ENCODE results near the gene FAM83F. TPM values are rescaled to one million over a fixed set of nuclear protein-coding genes. Genes with fewer than 3 reads are reported as not detected.

FAM83F gene
- total RNA-seq, 1 experiment from 2014 or later: 8.1 TPM

GRCh38 chr22:39988386-39989114, 6.2 kb upstream of the FAM83F start:
- H3K4me1 ChIP-seq (replicated peaks; ENCODE audit: insufficient read depth): no peaks in the 10 kb centered on the region
- no peak for TF ChIP-seq EZH2 (IDR thresholded peaks at IDR 0.05; ENCODE audit: low read depth)
- TF ChIP-seq, protein P1, sequence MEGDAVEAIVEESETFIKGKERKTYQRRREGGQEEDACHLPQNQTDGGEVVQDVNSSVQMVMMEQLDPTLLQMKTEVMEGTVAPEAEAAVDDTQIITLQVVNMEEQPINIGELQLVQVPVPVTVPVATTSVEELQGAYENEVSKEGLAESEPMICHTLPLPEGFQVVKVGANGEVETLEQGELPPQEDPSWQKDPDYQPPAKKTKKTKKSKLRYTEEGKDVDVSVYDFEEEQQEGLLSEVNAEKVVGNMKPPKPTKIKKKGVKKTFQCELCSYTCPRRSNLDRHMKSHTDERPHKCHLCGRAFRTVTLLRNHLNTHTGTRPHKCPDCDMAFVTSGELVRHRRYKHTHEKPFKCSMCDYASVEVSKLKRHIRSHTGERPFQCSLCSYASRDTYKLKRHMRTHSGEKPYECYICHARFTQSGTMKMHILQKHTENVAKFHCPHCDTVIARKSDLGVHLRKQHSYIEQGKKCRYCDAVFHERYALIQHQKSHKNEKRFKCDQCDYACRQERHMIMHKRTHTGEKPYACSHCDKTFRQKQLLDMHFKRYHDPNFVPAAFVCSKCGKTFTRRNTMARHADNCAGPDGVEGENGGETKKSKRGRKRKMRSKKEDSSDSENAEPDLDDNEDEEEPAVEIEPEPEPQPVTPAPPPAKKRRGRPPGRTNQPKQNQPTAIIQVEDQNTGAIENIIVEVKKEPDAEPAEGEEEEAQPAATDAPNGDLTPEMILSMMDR (conservative IDR thresholded peaks at IDR 0.05): no peak
- no peak overlapping the region for H2AFZ ChIP-seq
- no peaks in the 10 kb centered on the region for H3K9me3 ChIP-seq (ENCODE audit: insufficient read depth, low read depth)
- no TSS peak for BruUV-seq (replicated peaks)
- no peak overlapping the region for H3K27ac ChIP-seq
- ChIA-PET CTCF (no interaction called here), POLR2A (ENCODE audit: unreplicated experiment) (interaction anchor here (0.7 to 0.8 kb wide), 2 partner anchors 21 to 354 kb away, joined by 3 to 4 read pairs; no protein-coding TSS in a partner anchor)
- DNase-seq: no peak
- H3K9me2 ChIP-seq (ENCODE audit: insufficient read depth): no peaks in the 10 kb centered on the region
- no peak overlapping the region for H3K4me2 ChIP-seq
- intact Hi-C loops (cut with micrococcal nuclease; ENCODE audit: unreplicated experiment): no loop called here
- no peaks in the 10 kb centered on the region for H3K79me2 ChIP-seq (ENCODE audit: low read depth)
- H3F3A ChIP-seq (ENCODE audit: insufficient read depth, low read depth): no peaks in the 10 kb centered on the region
- H3K36me3 ChIP-seq (ENCODE audit: low read depth): no peaks in the 10 kb centered on the region
- H3K4me3 ChIP-seq: no peak overlapping the region
- no peaks in the 10 kb centered on the region; the same call in 1 of the 2 replicates for H4K20me1 ChIP-seq (ENCODE audit: insufficient read depth)
- H3K27me3 ChIP-seq (ENCODE audit: insufficient read depth, low read depth): peaks cover 69% of the 10 kb centered on the region

GRCh38 chr22:39989633-39990032, 5.1 kb upstream of the FAM83F start:
- CTCF ChIA-PET: no interaction called here

GRCh38 chr22:39990686-39991085, 4.1 kb upstream of the FAM83F start:
- intact Hi-C loops (cut with micrococcal nuclease; ENCODE audit: unreplicated experiment): no loop called here
- ChIA-PET POLR2A (ENCODE audit: unreplicated experiment) (no interaction called here), CTCF (interaction anchor here (0.6 kb wide), 1 partner anchor 65 kb away, joined by 7 read pairs; no protein-coding TSS in a partner anchor)
- Histone ChIP-seq H4K20me1 (ENCODE audit: insufficient read depth) (no peaks in the 10 kb centered on the region), H3K4me1 (replicated peaks; ENCODE audit: insufficient read depth) (peaks cover 4% of the 10 kb centered on the region; the same call in 1 of the 2 replicates), H3K9me2 (ENCODE audit: insufficient read depth) (no peaks in the 10 kb centered on the region), H3K4me3 (no peak overlapping the region), H3K4me2 (no peak overlapping the region), H3K36me3 (ENCODE audit: low read depth) (no peaks in the 10 kb centered on the region), H3K9me3 (ENCODE audit: insufficient read depth, low read depth) (no peaks in the 10 kb centered on the region), H3K79me2 (ENCODE audit: low read depth) (no peaks in the 10 kb centered on the region), H3F3A (ENCODE audit: insufficient read depth, low read depth) (no peaks in the 10 kb centered on the region), H3K27me3 (ENCODE audit: insufficient read depth, low read depth) (peaks cover 59% of the 10 kb centered on the region), H3K27ac (no peak overlapping the region), H2AFZ (no peak overlapping the region)
- TF ChIP-seq, protein P1 (conservative IDR thresholded peaks at IDR 0.05): no peak
- no peak for TF ChIP-seq EZH2 (IDR thresholded peaks at IDR 0.05; ENCODE audit: low read depth)
- no peak for DNase-seq
- no TSS peak for BruUV-seq (replicated peaks)

More at GRCh38 chr22:39989633-39990032, 5.1 kb upstream of the FAM83F start:
- Histone ChIP-seq H3F3A (ENCODE audit: insufficient read depth, low read depth) (no peaks in the 10 kb centered on the region), H3K27ac (no peak overlapping the region), H3K36me3 (ENCODE audit: low read depth) (no peaks in the 10 kb centered on the region), H3K4me3 (no peak overlapping the region), H3K9me2 (ENCODE audit: insufficient read depth) (no peaks in the 10 kb centered on the region), H3K4me2 (no peak overlapping the region), H2AFZ (no peak overlapping the region), H3K79me2 (ENCODE audit: low read depth) (no peaks in the 10 kb centered on the region), H3K9me3 (ENCODE audit: insufficient read depth, low read depth) (no peaks in the 10 kb centered on the region), H3K27me3 (ENCODE audit: insufficient read depth, low read depth) (peaks cover 68% of the 10 kb centered on the region), H4K20me1 (ENCODE audit: insufficient read depth) (no peaks in the 10 kb centered on the region), H3K4me1 (replicated peaks; ENCODE audit: insufficient read depth) (no peaks in the 10 kb centered on the region)
- intact Hi-C loops (cut with micrococcal nuclease; ENCODE audit: unreplicated experiment): no loop called here
- no TSS peak for BruUV-seq (replicated peaks)
- no peak for DNase-seq
- POLR2A ChIA-PET (ENCODE audit: unreplicated experiment): no interaction called here
- TF ChIP-seq, protein P1 (conservative IDR thresholded peaks at IDR 0.05): no peak
- no peak for TF ChIP-seq EZH2 (IDR thresholded peaks at IDR 0.05; ENCODE audit: low read depth)
